GM20431 (cell line): Measurements from ENCODE around the gene PRR13.

ENCODE experiments used
- in situ Hi-C: fragments of 300-500 bp; cut with MseI, MboI; formaldehyde crosslinking; loops from one replicate; pipeline ENCODE4 v1.15.0; 2020; ENCODE audit warnings: low sequenced_read_pairs; ENCODE audit not compliant: unreplicated experiment

Gene PRR13

DNA sequence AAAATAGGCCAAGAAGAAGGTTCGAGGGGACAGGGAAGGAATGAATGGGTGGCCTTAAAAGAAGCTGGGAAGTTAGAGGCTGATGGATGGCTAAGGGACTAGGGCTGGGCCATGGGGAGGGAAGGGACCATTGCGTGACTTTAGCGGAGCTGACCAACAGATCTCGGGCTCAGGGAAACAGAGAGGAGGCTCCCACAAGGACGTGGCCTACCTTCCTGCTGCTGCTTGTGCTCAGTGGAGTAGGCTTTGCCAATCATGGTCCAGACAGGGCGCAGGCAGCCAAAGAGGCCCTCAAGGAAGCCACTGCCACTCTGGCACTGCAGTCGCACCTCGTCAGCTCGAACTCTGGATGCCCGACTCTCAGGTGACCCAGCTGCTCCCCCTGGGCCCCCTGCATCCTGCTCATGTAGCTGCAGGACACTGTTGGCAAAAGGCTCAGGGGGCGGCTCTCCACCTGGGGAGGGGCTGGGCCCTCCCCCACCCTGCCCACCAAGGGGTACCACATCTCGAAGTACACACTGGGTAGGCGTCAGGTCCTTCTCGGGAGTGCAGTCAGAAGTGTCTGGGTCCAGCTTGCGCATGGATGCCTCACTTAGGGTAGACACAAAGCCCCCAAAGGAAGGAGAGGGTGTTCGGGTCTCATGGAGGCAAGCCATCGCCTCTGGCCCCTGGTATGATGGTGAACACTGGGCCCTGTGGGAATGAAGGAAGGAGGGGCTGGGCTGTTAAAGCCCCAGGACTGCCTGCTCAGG lies 45.4 kb downstream of the PRR13 start:
- in situ Hi-C loops = no loop called here

GRCh38 chr12:53489242-53489864 lies 47.8 kb downstream of the PRR13 start:
- in situ Hi-C loops = no loop called here

GRCh38 chr12:53492188-53492587 lies 50.7 kb downstream of the PRR13 start:
- in situ Hi-C loops = no loop called here

GRCh38 chr12:53492830-53493609 lies 51.5 kb downstream of the PRR13 start:
- in situ Hi-C loops = no loop called here

DNA sequence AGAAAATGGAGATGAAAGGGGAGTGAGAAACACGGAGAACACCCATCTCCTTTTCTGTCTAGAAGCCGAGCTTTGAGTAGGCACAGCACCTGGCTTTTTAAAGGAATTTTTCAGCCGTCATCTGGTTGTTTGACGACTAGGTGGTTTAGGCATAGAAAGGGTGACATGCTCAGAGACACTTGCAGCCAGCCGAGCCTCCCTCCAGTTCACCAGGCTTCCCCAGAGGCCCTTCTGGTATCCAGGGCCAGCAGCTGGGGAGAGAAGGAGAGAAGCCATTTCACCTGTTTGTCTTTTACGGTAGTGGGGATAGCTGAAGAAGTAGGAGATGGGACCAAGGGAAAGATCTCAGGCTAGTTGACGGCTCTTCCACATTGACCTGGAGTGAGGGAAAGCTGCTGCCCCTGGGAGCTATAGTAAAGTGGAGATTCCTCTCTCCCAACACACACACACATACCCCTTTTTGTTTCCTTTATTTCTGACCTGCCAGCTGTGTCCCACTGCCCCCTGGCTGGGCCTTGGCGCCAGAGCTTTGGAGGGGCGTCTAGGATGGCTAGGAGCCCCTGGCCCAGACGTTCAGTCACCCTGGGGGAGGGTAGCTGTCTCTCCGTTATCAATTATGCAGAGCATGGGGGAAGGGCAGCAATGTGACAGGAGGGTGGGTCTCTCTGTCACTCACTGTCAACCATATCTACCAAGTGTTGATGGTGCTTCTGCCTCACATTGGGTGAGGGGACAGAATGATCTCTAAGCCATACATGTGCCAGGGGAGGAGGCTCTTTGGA lies 52.3 kb downstream of the PRR13 start:
- in situ Hi-C loops = no loop called here
